ENCODE measurements around the gene GPR153.

- TF ChIP-seq CTCF (IDR thresholded peaks at IDR 0.05) (no peak), MXI1 (IDR thresholded peaks at IDR 0.05; ENCODE audit: low read depth, low read length) (no peak), RFX5 (IDR thresholded peaks at IDR 0.05; ENCODE audit: low read length) (no peak), SMC3 (IDR thresholded peaks at IDR 0.05; ENCODE audit: low read depth, low read length) (no peak), TAF1 (IDR thresholded peaks at IDR 0.05; ENCODE audit: borderline replicate concordance, low read depth, low read length) (no peak), EP300 (IDR thresholded peaks at IDR 0.05; ENCODE audit: borderline replicate concordance in 1 of 2, low read depth in 1 of 2, low read length in 1 of 2) (no peak), REST (IDR thresholded peaks at IDR 0.05; ENCODE audit: low read depth, low read length) (no peak), TEAD4 (IDR thresholded peaks at IDR 0.05; ENCODE audit: borderline replicate concordance, insufficient read depth) (no peak), EZH2phosphoT487 (IDR thresholded peaks at IDR 0.05; ENCODE audit: borderline replicate concordance, low read depth) (no peak), YY1 (IDR thresholded peaks at IDR 0.05; ENCODE audit: low read depth) (no peak), USF2 (IDR thresholded peaks at IDR 0.05; ENCODE audit: borderline replicate concordance, low read depth, low read length) (no peak), MAX (IDR thresholded peaks at IDR 0.05; ENCODE audit: low read depth) (no peak)
Measured at GRCh38 chr1:6281511-6282402, 20.9 kb upstream of the GPR153 start.

Measured in SK-N-SH (cell line).